PC-3 (cell line): ENCODE data around the gene MPP2. TPM values are rescaled to one million over a fixed set of nuclear protein-coding genes. Genes with fewer than 3 reads are reported as not detected.

Experiments
- ATAC-seq: fragments of 200-7000 bp; cut with Tn5 transposase; 2 replicates; pipeline ENCODE4 v1.9.1; 2020; ENCODE audit warnings: mild to moderate bottlenecking, moderate library complexity
- BruUV-seq: library from RNA; stranded (reverse); fragments of 400-500 nt; replicated peaks from 2 replicates; lab custom pipeline; 2021; lab: Mats Ljungman, UMichigan
- CTCF ChIA-PET: fragments of 300-600 bp; sonication (Branson Sonifier 250); formaldehyde crosslinking; loops from one replicate; lab custom pipeline; 2022; ENCODE audit warnings: antibody characterized with exemption; lab: Charles Lee
- POLR2A ChIA-PET: fragments of 300-600 bp; sonication (Branson Sonifier 250); formaldehyde crosslinking; loops from one replicate; lab custom pipeline; 2022; ENCODE audit warnings: antibody characterized with exemption; ENCODE audit not compliant: unreplicated experiment; lab: Charles Lee
- DNase-seq: peaks from one replicate; pipeline ENCODE4 v3.0.0-alpha.2; 2015
- H2AFZ ChIP-seq: fragments of 300-600 bp; sonication (generic); 2 replicates; pipeline ENCODE4 v1.6.0; 2016; ENCODE audit warnings: antibody characterized with exemption, low read length
- H3F3A ChIP-seq: fragments of 300-600 bp; sonication (generic); one replicate; pipeline ENCODE4 v1.6.0; 2017; ENCODE audit warnings: antibody characterized with exemption, low read length, control low read depth, mild to moderate bottlenecking; ENCODE audit not compliant: unreplicated experiment
- H3K27ac ChIP-seq: fragments of 300-600 bp; sonication (generic); 2 replicates; pipeline ENCODE4 v1.5.1; 2016; ENCODE audit warnings: mild to moderate bottlenecking, low read length
- H3K27me3 ChIP-seq: fragments of 300-600 bp; sonication (generic); 2 replicates; pipeline ENCODE4 v1.6.1; 2016; ENCODE audit warnings: low read length, mixed read lengths
- H3K36me3 ChIP-seq: fragments of 300-600 bp; sonication (generic); 2 replicates; pipeline ENCODE4 v1.6.1; 2016; ENCODE audit warnings: low read depth, mixed run types, low read length, mixed read lengths
- H3K4me1 ChIP-seq: fragments of 300-600 bp; sonication (generic); 2 replicates; pipeline ENCODE4 v1.5.1; 2016; ENCODE audit warnings: low read length; ENCODE audit not compliant: insufficient read depth
- H3K4me2 ChIP-seq: fragments of 300-600 bp; sonication (generic); 2 replicates; pipeline ENCODE4 v1.6.0; 2016; ENCODE audit warnings: low read length
- H3K4me3 ChIP-seq: fragments of 300-600 bp; sonication (generic); 2 replicates; pipeline ENCODE4 v1.5.1; 2016; ENCODE audit warnings: mild to moderate bottlenecking, low read length, mixed read lengths
- H3K79me2 ChIP-seq: fragments of 300-600 bp; sonication (generic); 2 replicates; pipeline ENCODE4 v1.6.1; 2017; ENCODE audit warnings: low read length, mixed read lengths
- H3K9ac ChIP-seq: fragments of 300-600 bp; sonication (generic); 2 replicates; pipeline ENCODE4 v1.6.0; 2016; ENCODE audit warnings: mild to moderate bottlenecking, low read length
- H3K9me2 ChIP-seq: fragments of 300-600 bp; sonication (generic); replicated peaks from 2 replicates; pipeline ENCODE4 v1.6.1; 2016; ENCODE audit warnings: mixed run types, low read length, mixed read lengths
- H3K9me3 ChIP-seq: fragments of 300-600 bp; sonication (generic); 2 replicates; pipeline ENCODE4 v1.6.1; 2016; ENCODE audit warnings: low read length, mixed read lengths
- H4K20me1 ChIP-seq: fragments of 300-600 bp; sonication (generic); 2 replicates; pipeline ENCODE4 v1.6.1; 2016; ENCODE audit warnings: low read length, mixed read lengths
- EZH2 ChIP-seq: fragments of 300-600 bp; sonication (generic); IDR thresholded peaks from one replicate; pipeline ENCODE4 v1.6.1; 2017; ENCODE audit warnings: antibody characterized with exemption, mild to moderate bottlenecking, low read length; ENCODE audit not compliant: unreplicated experiment
- EZH2phosphoT487 ChIP-seq: fragments of 300-600 bp; sonication (generic); IDR thresholded peaks from 2 replicates; pipeline ENCODE4 v1.6.1; 2018; ENCODE audit warnings: mild to moderate bottlenecking, antibody characterized with exemption, low read length, borderline replicate concordance
- intact Hi-C: fragments of 100-400 bp; cut with micrococcal nuclease; formaldehyde crosslinking; loops from 2 replicates; pipeline ENCODE4 v1.9.0; 2023
- total RNA-seq: library from RNA; depleted of rRNA; stranded (reverse); fragments of >200 nt; gene quantifications from 2 replicates; pipeline ENCODE4 v1.2.3, GENCODE V29; 2014
- TF ChIP-seq, protein P1 (sequence below): fragments of 300-600 bp; sonication (generic); conservative IDR thresholded peaks from 2 replicates; pipeline ENCODE4 v1.5.1; 2017; ENCODE audit warnings: antibody characterized with exemption, low read depth, mild to moderate bottlenecking, low read length

Gene MPP2
- total RNA-seq, 1 experiment from 2014 or later = 8.2 TPM

GRCh38 chr17:43879723-43880419 lies 27.5 kb downstream of the MPP2 start:
- Histone ChIP-seq H3K4me1 (peaks cover 6% of the 10 kb centered on the region; the same call in 1 of the 2 replicates), H3K9me3 (no peaks in the 10 kb centered on the region), H3K27me3 (no peaks in the 10 kb centered on the region), H3K27ac (no peak overlapping the region), H3K36me3 (no peaks in the 10 kb centered on the region), H3F3A (no peaks in the 10 kb centered on the region), H3K79me2 (no peaks in the 10 kb centered on the region), H3K4me2 (no peak overlapping the region), H2AFZ (no peak overlapping the region), H3K9me2 (no peaks in the 10 kb centered on the region), H3K4me3 (no peak overlapping the region), H3K9ac (no peak overlapping the region), H4K20me1 (no peaks in the 10 kb centered on the region)
- CTCF ChIA-PET = interaction anchor here (0.5 to 0.6 kb wide), 2 partner anchors 46 to 241 kb away, joined by 3 to 5 read pairs; no protein-coding TSS in a partner anchor
- POLR2A ChIA-PET = no interaction called here
- no TSS peak for BruUV-seq
- no peak for ATAC-seq
- no peak for DNase-seq
- TF ChIP-seq EZH2 = no peak
- TF ChIP-seq EZH2phosphoT487 = no peak
- TF ChIP-seq, protein P1, sequence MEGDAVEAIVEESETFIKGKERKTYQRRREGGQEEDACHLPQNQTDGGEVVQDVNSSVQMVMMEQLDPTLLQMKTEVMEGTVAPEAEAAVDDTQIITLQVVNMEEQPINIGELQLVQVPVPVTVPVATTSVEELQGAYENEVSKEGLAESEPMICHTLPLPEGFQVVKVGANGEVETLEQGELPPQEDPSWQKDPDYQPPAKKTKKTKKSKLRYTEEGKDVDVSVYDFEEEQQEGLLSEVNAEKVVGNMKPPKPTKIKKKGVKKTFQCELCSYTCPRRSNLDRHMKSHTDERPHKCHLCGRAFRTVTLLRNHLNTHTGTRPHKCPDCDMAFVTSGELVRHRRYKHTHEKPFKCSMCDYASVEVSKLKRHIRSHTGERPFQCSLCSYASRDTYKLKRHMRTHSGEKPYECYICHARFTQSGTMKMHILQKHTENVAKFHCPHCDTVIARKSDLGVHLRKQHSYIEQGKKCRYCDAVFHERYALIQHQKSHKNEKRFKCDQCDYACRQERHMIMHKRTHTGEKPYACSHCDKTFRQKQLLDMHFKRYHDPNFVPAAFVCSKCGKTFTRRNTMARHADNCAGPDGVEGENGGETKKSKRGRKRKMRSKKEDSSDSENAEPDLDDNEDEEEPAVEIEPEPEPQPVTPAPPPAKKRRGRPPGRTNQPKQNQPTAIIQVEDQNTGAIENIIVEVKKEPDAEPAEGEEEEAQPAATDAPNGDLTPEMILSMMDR = no peak
- intact Hi-C loops = no loop called here

GRCh38 chr17:43878260-43879175 lies 28.8 kb downstream of the MPP2 start:
- no peak overlapping the region for H3K4me3 ChIP-seq
- intact Hi-C loops = loop anchor here (1.0 kb wide), 1 partner anchor 117 kb away; no protein-coding TSS in a partner anchor
- H3K9me3 ChIP-seq = no peaks in the 10 kb centered on the region
- H3K9ac ChIP-seq = no peak overlapping the region
- H3K4me2 ChIP-seq = no peak overlapping the region
- no peaks in the 10 kb centered on the region for H3F3A ChIP-seq
- CTCF ChIA-PET = interaction anchor here (0.5 to 1.4 kb wide), 4 partner anchors 17 to 290 kb away, joined by 3 to 4 read pairs (median 3); partner anchors contain the start of gene MPP2
- BruUV-seq = no TSS peak
- H3K9me2 ChIP-seq = no peaks in the 10 kb centered on the region
- H3K27me3 ChIP-seq = no peaks in the 10 kb centered on the region
- H2AFZ ChIP-seq = peak overlapping the region; percentile 64
- H3K79me2 ChIP-seq = no peaks in the 10 kb centered on the region
- no peak overlapping the region for H3K27ac ChIP-seq
- peaks cover 6% of the 10 kb centered on the region; the same call in 1 of the 2 replicates for H3K4me1 ChIP-seq
- DNase-seq (peak; percentile 90), ATAC-seq (peak; percentile 98)
- H4K20me1 ChIP-seq = no peaks in the 10 kb centered on the region
- H3K36me3 ChIP-seq = no peaks in the 10 kb centered on the region
- TF ChIP-seq, protein P1 = peak; percentile 96
- TF ChIP-seq EZH2 (no peak), EZH2phosphoT487 (no peak)
- POLR2A ChIA-PET = no interaction called here
